ENCODE data around the gene GPC5. TPM values are rescaled to one million over a fixed set of nuclear protein-coding genes. Genes with fewer than 3 reads are reported as not detected.

Gene GPC5
- total and polyA plus RNA-seq, 11 donors, result 0.14 to 2.9 (median 0.84) TPM; not detected in 1

DNA sequence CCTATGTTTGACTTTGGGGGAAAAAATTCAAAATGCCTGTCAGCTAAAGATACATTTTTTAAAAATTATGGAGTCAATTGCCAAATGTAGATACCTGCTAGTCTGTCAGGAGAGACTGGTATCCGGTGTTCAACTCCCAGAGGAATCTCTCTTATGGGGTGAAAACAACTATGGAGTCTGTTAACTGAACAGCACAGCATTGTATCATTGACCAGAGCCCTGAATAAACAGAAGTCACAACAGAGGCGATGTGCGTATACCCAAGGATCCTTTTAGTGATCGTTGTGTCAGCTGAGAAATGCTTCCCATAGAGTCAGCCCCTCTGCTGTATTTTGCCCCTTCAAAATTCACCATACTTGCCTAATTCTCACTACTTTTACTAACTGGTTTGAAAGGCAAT, 257.3 kb downstream of the GPC5 start:
- H3K27me3 ChIP-seq, result no peaks in the 10 kb centered on the region
- intact Hi-C loops (cut with DNase I), result no loop called here
- H3K4me3 ChIP-seq, result no peak overlapping the region
- H3K36me3 ChIP-seq, result no peaks in the 10 kb centered on the region
- H3K9me3 ChIP-seq, result no peaks in the 10 kb centered on the region
- TF ChIP-seq, protein P1, sequence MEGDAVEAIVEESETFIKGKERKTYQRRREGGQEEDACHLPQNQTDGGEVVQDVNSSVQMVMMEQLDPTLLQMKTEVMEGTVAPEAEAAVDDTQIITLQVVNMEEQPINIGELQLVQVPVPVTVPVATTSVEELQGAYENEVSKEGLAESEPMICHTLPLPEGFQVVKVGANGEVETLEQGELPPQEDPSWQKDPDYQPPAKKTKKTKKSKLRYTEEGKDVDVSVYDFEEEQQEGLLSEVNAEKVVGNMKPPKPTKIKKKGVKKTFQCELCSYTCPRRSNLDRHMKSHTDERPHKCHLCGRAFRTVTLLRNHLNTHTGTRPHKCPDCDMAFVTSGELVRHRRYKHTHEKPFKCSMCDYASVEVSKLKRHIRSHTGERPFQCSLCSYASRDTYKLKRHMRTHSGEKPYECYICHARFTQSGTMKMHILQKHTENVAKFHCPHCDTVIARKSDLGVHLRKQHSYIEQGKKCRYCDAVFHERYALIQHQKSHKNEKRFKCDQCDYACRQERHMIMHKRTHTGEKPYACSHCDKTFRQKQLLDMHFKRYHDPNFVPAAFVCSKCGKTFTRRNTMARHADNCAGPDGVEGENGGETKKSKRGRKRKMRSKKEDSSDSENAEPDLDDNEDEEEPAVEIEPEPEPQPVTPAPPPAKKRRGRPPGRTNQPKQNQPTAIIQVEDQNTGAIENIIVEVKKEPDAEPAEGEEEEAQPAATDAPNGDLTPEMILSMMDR (IDR thresholded peaks at IDR 0.05), result no peak
- TF ChIP-seq POLR2A (IDR thresholded peaks at IDR 0.05), result no peak
- DNase-seq (no peak), ATAC-seq (no peak)
- no peak overlapping the region for H3K27ac ChIP-seq
- WGBS, 4 donors, result 82 to 91% (median 86%) methylated on average over 4 of the region's 4 CpGs
- H3K4me1 ChIP-seq, result no peaks in the 10 kb centered on the region

DNA sequence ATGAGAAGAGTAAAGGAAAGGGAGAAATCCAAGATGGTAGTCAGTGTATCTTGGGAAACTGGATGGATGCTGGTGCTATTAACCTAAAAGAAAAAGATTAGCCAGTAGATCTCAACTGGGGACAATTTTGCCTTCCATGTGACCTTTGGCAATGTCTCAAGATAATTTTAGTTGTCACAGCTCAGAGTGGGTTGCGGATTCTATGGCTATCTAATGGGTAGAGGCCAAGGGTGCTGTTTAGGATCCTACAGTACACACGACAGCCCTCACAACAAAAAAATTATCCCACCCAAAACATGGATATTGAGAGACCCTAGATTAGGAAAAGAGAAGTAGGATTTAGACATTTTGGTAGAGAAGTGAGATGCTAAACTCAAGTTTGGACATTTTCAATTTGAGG, 258.9 kb downstream of the GPC5 start:
- Histone ChIP-seq H3K4me1 (no peaks in the 10 kb centered on the region), H3K27ac (no peak overlapping the region), H3K9me3 (no peaks in the 10 kb centered on the region), H3K27me3 (no peaks in the 10 kb centered on the region), H3K4me3 (no peak overlapping the region), H3K36me3 (no peaks in the 10 kb centered on the region)
- WGBS, 4 donors, result 23 to 61% (median 39%) methylated on average over 2 of the region's 2 CpGs
- ATAC-seq (peak in 2 of 4 donors; percentile 36 to 42), DNase-seq (no peak)
- intact Hi-C loops (cut with DNase I), result no loop called here
- TF ChIP-seq, protein P1 (IDR thresholded peaks at IDR 0.05), result no peak
- TF ChIP-seq POLR2A (IDR thresholded peaks at IDR 0.05), result no peak

DNA sequence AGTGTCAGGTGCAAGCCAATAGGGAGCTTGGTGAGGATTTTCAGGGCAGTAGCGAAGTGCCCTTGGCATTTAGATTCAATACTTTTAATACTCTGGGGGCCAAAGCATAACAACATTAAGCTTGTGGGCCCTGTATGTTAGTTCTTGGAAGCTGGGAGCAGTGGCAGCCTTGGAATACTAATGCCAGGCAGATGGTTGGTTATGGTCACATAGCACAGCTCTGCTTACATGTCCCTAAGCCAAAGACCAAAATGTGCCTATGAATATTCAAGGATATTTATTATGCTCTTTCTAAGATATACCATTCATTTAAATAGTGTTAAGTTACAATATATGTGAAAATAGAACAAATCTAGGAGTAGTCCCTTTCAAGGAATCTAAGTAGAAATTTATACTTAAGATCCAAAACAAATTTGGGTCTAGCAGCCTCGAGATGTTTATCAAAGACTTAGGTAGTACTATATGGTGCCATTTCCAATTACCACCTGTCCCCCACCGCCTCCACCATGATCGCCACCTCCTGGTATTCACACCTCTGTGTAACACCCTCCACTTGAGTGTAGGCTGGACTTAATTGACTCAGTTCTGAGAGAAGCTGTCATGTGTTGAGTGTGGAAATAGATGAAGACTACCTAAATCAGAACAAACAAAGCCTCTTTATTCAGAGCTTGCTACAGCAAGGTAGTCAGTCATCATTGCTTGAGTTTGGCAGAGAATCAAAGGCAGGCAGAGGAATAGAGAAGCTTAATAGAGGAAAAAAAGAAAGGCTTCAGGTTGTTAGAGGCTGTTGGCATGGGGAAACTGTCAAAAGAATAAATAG, 261.0 kb downstream of the GPC5 start:
- no peak for TF ChIP-seq POLR2A (IDR thresholded peaks at IDR 0.05)
- Histone ChIP-seq H3K27ac (no peak overlapping the region), H3K9me3 (no peaks in the 10 kb centered on the region), H3K36me3 (no peaks in the 10 kb centered on the region), H3K4me1 (no peaks in the 10 kb centered on the region), H3K4me3 (no peak overlapping the region), H3K27me3 (no peaks in the 10 kb centered on the region)
- intact Hi-C loops (cut with DNase I), result no loop called here
- WGBS, 4 donors, result 64 to 72% (median 67%) methylated on average over 4 of the region's 4 CpGs
- no peak for ATAC-seq
- no peak for DNase-seq

DNA sequence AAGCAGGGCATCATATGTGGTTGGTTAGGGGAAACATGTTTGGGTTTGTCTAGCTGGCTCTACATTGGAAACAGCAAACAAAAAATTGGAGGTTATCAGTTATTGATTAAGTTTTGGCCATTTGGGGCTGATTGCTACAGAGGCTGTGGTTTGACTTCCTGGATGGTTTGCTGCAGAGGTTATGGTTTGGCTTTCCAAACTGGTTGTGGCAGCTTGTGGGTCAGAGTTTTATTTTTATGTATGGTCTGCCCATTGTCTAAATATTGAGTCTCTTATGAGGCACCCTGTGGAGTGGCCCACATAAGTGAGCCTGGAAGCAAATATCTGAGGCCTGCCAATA, 261.6 kb downstream of the GPC5 start:
- intact Hi-C loops (cut with DNase I), result no loop called here
- Histone ChIP-seq H3K27me3 (no peaks in the 10 kb centered on the region), H3K27ac (no peak overlapping the region), H3K9me3 (no peaks in the 10 kb centered on the region), H3K4me1 (no peaks in the 10 kb centered on the region), H3K36me3 (no peaks in the 10 kb centered on the region), H3K4me3 (no peak overlapping the region)
- ATAC-seq (no peak), DNase-seq (no peak)
- TF ChIP-seq, protein P1 (IDR thresholded peaks at IDR 0.05), result no peak
- TF ChIP-seq POLR2A (IDR thresholded peaks at IDR 0.05), result no peak
